ENCODE measurements around the gene IL17RC.

- TF ChIP-seq, protein P1, sequence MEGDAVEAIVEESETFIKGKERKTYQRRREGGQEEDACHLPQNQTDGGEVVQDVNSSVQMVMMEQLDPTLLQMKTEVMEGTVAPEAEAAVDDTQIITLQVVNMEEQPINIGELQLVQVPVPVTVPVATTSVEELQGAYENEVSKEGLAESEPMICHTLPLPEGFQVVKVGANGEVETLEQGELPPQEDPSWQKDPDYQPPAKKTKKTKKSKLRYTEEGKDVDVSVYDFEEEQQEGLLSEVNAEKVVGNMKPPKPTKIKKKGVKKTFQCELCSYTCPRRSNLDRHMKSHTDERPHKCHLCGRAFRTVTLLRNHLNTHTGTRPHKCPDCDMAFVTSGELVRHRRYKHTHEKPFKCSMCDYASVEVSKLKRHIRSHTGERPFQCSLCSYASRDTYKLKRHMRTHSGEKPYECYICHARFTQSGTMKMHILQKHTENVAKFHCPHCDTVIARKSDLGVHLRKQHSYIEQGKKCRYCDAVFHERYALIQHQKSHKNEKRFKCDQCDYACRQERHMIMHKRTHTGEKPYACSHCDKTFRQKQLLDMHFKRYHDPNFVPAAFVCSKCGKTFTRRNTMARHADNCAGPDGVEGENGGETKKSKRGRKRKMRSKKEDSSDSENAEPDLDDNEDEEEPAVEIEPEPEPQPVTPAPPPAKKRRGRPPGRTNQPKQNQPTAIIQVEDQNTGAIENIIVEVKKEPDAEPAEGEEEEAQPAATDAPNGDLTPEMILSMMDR (IDR thresholded peaks at IDR 0.05 in 8 of 11, conservative IDR thresholded peaks at IDR 0.05 in 3 of 11) = no peak
- no peak for TF ChIP-seq POLR2A (IDR thresholded peaks at IDR 0.05)
Measured at GRCh38 chr3:9944271-9944670, 27.4 kb downstream of the IL17RC start.
